Lower leg skin (tissue), 4 donors: Measurements from ENCODE around the gene FLNB. TPM values are rescaled to one million over a fixed set of nuclear protein-coding genes. Genes with fewer than 3 reads are reported as not detected.

Experiments
- DNase-seq, 2 donors: peaks; one replicate each; pipeline ENCODE4 v3.0.0-alpha.2; 2019; ENCODE audit warnings: low spot score in 2 of 2
- H3K4me3 ChIP-seq: fragments of 200-600 bp; sonication (generic); 2 replicates; pipeline ENCODE4 v1.5.1; 2017; ENCODE audit warnings: mild to moderate bottlenecking, low read depth; ENCODE audit not compliant: poor library complexity, severe bottlenecking
- POLR2A ChIP-seq, 2 donors: fragments of 450-650 bp; IDR thresholded peaks; one replicate each; pipeline ENCODE4 v1.6.1; 2016 to 2017; ENCODE audit warnings: antibody characterized with exemption in 2 of 2, mild to moderate bottlenecking in 1 of 2, moderate library complexity in 1 of 2
- WGBS, 2 donors: methylation state at CpG; one replicate each; pipeline ENCODE4 v1.1.5; 2018; 5-methylcytosine and 5-hydroxymethylcytosine counted together
- intact Hi-C: fragments of 100-400 bp; cut with DNase I; formaldehyde crosslinking; loops from one replicate; pipeline ENCODE4 v1.15.0; 2023; ENCODE audit warnings: low total_unique reads
- total RNA-seq, 4 donors: library from RNA; depleted of rRNA; stranded (reverse); fragments of >200 nt; gene quantifications; one replicate each; pipeline ENCODE4 v1.1.0, GENCODE V29; 2016
- TF ChIP-seq, protein P1 (sequence below), 3 donors: fragments of 450-650 bp; IDR thresholded peaks; one replicate each; pipeline ENCODE4 v1.5.1; 2016; ENCODE audit warnings: antibody characterized with exemption in 3 of 3, mild to moderate bottlenecking in 3 of 3, moderate library complexity in 2 of 3

FLNB gene
- total RNA-seq, 4 donors from 2014 or later, result 108 to 155 (median 128) TPM

DNA sequence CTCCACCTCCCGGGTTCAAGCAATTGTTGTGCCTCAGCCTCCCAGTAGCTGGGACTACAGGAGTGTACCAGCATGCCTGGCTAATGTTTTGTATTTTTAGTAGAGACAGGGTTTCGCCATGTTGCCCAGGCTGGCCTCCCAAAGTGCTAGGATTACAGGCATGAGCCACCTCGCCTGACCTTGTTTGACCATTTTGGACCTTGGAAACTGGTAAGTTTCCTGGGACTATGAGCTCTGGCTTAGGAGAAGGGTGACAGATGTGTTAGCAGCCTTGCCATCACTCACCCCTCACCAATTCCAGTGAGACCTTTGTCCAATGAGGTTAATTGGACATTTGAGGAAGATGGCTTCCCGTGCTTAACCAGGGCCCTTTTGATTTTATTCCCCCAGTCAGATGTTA is 182.7 kb downstream of the FLNB start:
- H3K4me3 ChIP-seq, result no peak overlapping the region
- intact Hi-C loops, result no loop called here
- WGBS, 2 donors, result 92 to 97% methylated on average over 4 of the region's 4 CpGs
- no peak for DNase-seq
- TF ChIP-seq POLR2A (IDR thresholded peaks at IDR 0.05), result no peak
- TF ChIP-seq, protein P1, sequence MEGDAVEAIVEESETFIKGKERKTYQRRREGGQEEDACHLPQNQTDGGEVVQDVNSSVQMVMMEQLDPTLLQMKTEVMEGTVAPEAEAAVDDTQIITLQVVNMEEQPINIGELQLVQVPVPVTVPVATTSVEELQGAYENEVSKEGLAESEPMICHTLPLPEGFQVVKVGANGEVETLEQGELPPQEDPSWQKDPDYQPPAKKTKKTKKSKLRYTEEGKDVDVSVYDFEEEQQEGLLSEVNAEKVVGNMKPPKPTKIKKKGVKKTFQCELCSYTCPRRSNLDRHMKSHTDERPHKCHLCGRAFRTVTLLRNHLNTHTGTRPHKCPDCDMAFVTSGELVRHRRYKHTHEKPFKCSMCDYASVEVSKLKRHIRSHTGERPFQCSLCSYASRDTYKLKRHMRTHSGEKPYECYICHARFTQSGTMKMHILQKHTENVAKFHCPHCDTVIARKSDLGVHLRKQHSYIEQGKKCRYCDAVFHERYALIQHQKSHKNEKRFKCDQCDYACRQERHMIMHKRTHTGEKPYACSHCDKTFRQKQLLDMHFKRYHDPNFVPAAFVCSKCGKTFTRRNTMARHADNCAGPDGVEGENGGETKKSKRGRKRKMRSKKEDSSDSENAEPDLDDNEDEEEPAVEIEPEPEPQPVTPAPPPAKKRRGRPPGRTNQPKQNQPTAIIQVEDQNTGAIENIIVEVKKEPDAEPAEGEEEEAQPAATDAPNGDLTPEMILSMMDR (IDR thresholded peaks at IDR 0.05), result no peak

DNA sequence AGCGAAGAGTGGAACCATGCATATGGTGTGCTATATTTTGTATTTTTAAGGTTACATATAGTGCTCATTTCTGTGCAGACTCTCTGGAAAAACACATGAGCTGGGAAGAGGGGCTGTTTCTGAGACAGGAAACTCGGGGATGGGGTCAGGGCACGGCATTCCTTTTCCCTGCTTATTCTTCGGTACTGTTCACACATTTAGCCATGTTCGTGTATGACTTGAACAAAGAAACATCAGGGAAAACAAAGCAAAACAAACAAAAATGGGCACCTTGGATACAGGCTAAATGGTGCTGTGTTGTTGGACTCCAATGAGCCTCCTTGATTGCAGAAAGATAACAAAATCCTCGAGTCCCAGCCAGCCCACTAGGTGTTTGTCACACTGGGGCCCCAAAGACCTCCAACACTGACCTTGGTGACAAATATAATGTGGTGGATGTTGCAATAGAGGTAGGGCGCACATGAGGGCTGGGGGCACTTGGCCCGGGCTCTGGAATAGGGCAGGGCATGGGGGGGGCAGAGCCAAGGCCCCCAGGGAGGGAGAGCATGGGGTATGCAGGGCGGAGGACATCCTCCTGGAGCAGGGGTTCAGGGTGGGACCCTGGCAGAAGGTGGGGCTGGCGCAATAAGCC is 183.3 kb downstream of the FLNB start:
- no peak for DNase-seq
- intact Hi-C loops, result no loop called here
- 72 to 75% methylated on average over 10 of the region's 10 CpGs for WGBS, 2 donors
- TF ChIP-seq, protein P1 (IDR thresholded peaks at IDR 0.05), result no peak
- TF ChIP-seq POLR2A (IDR thresholded peaks at IDR 0.05), result no peak
- H3K4me3 ChIP-seq, result no peak overlapping the region

DNA sequence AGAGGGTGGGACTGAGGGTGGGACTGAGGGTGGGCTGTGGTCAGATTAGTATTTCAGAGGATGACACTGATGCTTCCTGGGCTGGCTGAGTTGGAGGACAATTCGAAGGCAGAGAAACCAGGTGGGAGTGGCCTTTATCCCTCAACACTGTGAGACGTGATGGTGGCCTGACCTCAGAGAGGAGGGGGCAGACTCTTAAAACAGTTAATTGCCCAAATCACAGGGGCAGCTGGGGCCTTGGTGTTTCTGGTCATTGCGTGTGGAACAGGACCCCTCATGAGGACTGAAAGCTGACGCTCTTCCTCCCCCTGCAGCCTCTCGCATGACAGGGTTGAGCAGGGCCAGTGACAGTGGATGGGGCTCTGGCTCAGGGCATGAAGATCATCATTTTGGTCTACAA is 183.8 kb downstream of the FLNB start:
- 80 to 92% methylated on average over 4 to 5 of the region's 5 CpGs for WGBS, 2 donors
- H3K4me3 ChIP-seq, result no peak overlapping the region
- TF ChIP-seq, protein P1 (IDR thresholded peaks at IDR 0.05), result no peak
- no peak for TF ChIP-seq POLR2A (IDR thresholded peaks at IDR 0.05)
- intact Hi-C loops, result no loop called here
- no peak for DNase-seq

DNA sequence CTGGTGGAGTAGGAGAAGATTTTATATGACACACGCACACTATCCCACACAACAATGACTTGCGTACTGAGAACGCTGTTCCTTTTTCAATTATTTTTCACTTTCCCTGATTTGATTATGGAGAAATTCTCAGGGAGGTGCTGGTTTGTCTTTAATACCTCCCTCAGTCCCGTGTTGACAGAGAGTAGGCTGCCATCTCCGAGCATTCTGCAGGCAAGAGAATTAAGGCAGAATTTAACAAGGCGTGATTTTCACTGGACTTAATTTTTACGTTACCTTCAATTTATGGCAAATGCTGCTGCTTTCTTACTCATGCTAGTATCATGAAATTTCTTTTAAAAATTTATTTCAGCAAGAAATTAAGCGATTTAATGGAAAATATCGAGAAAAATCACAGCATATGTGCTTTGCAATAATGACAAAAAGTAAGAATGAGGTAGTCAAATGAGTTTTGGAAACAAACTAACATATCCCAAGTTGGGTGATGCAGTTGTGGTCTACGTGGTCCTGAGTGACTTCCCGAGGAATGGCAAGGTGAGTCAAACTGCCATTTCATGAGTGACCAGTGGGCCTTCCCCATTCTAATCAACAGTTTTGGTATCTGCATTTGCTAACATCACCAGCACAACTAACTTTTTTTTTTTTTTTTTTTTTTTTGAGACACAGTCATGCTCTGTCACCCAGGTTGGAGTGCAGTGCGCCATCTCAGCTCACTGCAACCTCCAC is 185.6 kb downstream of the FLNB start:
- no peak for DNase-seq
- intact Hi-C loops, result no loop called here
- H3K4me3 ChIP-seq, result no peak overlapping the region
- 83 to 94% methylated on average over 12 of the region's 12 CpGs for WGBS, 2 donors
- TF ChIP-seq, protein P1 (IDR thresholded peaks at IDR 0.05), result no peak
- TF ChIP-seq POLR2A (IDR thresholded peaks at IDR 0.05), result no peak

DNA sequence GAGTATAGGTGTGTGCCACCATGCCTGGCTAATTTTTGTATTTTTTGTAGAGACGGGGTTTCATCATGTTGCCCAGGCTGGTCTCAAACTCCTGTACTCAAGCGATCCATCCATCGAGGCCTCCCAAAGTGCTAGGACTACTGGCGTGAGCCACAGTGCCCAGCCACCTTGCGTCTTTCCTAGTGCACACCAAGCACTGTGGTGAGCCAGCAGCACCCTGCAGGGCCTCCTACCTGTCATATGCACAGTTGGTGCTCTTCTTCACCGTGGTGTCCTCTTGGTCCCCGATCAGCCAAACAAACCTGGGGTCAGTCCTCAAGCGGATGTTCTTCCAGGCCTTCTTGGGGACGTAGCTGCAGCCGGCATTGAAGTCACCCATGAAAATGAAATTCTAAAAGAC is 189.4 kb downstream of the FLNB start:
- 97 to 100% methylated on average over 10 of the region's 10 CpGs for WGBS, 2 donors
- no peak for DNase-seq

DNA sequence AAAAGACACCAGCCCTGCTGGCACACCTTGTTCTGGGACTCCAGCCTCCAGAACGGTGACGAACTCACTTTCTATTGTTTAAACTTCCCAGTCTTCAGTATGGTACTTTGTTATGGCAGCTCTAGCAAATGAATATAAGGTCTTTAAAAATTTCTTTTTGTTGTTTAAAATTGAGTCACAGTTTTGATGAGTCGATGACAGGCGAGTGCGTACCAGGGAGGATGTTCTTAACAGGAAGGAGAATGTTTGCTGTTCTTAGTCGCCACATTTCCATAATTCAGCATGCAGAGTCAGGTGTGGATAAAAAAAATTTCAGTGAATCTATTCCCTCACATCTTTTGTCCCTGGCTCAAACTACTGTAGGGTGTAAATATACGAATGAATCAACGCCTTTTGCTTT is 190.1 kb downstream of the FLNB start:
- 67 to 70% methylated on average over 8 of the region's 8 CpGs for WGBS, 2 donors
- no peak for DNase-seq
- intact Hi-C loops, result no loop called here
- TF ChIP-seq, protein P1 (IDR thresholded peaks at IDR 0.05), result no peak
- no peak for TF ChIP-seq POLR2A (IDR thresholded peaks at IDR 0.05)
- H3K4me3 ChIP-seq, result no peak overlapping the region

More for the DNA sequence above, 189.4 kb downstream of the FLNB start:
- intact Hi-C loops, result no loop called here
- no peak overlapping the region for H3K4me3 ChIP-seq
- TF ChIP-seq POLR2A (IDR thresholded peaks at IDR 0.05), result no peak
